K562 (cell line): Measurements from ENCODE around the gene LGSN. TPM values are rescaled to one million over a fixed set of nuclear protein-coding genes. Genes with fewer than 3 reads are reported as not detected.
A peak's percentile ranks its signal among the peaks of the same experiment; 100 is the strongest.

Experiments
- ATAC-seq: fragments of 200-7000 bp; cut with Tn5 transposase; 3 replicates; pipeline ENCODE4 v1.9.1; 2020; ENCODE audit warnings: moderate library complexity
- BruUV-seq: library from RNA; stranded (reverse); fragments of 400-500 nt; replicated peaks from 2 replicates; lab custom pipeline; 2021; lab: Mats Ljungman, UMichigan
- CTCF ChIA-PET: fragments of 300-600 bp; formaldehyde crosslinking; extraction: SDS; loops from one replicate; lab custom pipeline; 2021; ENCODE audit warnings: low intra/inter-chr PET ratio; lab: Yijun Ruan, JAX
- POLR2A ChIA-PET: fragments of 300-600, 350-650 bp; sonication (Branson Sonifier 250); formaldehyde crosslinking; extraction: SDS; loops from one replicate; lab custom pipeline; 2021; ENCODE audit warnings: antibody characterized with exemption, inconsistent platforms; lab: Yijun Ruan, JAX
- DNase-seq, 4 experiments: peaks; one replicate each; pipeline versions ENCODE4 v3.0.0 to v3.0.0-alpha.2; 2011 to 2018; ENCODE audit warnings: low spot score in 3 of 4, mixed read lengths in 3 of 4; ENCODE audit errors: extremely low read depth in 1 of 4
- FAIRE-seq: peaks from 2 replicates; lab custom pipeline; 2011; peaks lifted over from hg19 to GRCh38; lab: Jason Lieb, UNC
- H2AFZ ChIP-seq: 2 replicates; pipeline ENCODE4 v1.6.0; 2011; ENCODE audit warnings: low read depth, low read length, control low read depth, inconsistent platforms
- H3K27ac ChIP-seq: fragments of 200-600 bp; 3 replicates; pipeline ENCODE4 v1.8.0; 2011; ENCODE audit warnings: low read depth, mild to moderate bottlenecking, control low read depth, inconsistent platforms, low read length, moderate library complexity, mixed read lengths; ENCODE audit errors: extremely low read depth
- H3K27me3 ChIP-seq, 2 experiments: fragments of 300-600 bp in 1 of 2; 2 replicates in 1 of 2; 3 replicates in 1 of 2; pipeline versions ENCODE4 v1.6.0 to v1.8.0; 2011; ENCODE audit warnings: inconsistent platforms in 2 of 2, low read length in 2 of 2, mild to moderate bottlenecking in 1 of 2, mixed read lengths in 1 of 2, moderate library complexity in 1 of 2; ENCODE audit not compliant: control insufficient read depth in 2 of 2, insufficient read depth in 2 of 2
- H3K36me3 ChIP-seq: fragments of 300-600 bp; 3 replicates; pipeline ENCODE4 v1.8.0; 2011; ENCODE audit warnings: mild to moderate bottlenecking, low read length, inconsistent platforms; ENCODE audit not compliant: control insufficient read depth, insufficient read depth
- H3K4me1 ChIP-seq, 2 experiments: fragments of 200-600 bp in 1 of 2; replicated peaks in 1 of 2; 2 replicates in 1 of 2; 3 replicates in 1 of 2; pipeline versions ENCODE4 v1.5.1 to v1.8.0; 2011; ENCODE audit warnings: inconsistent platforms in 2 of 2, low read length in 2 of 2, mild to moderate bottlenecking in 1 of 2, mixed read lengths in 1 of 2, moderate library complexity in 1 of 2; ENCODE audit not compliant: control insufficient read depth in 2 of 2, insufficient read depth in 2 of 2
- H3K4me2 ChIP-seq: 2 replicates; pipeline ENCODE4 v1.6.1; 2011; ENCODE audit warnings: low read length, control low read depth, inconsistent platforms, mixed read lengths; ENCODE audit not compliant: insufficient read depth
- H3K4me3 ChIP-seq: fragments of 200-600 bp; sonication (generic), shearing (Covaris generic); 2 replicates; pipeline ENCODE4 v1.5.1; 2016; ENCODE audit warnings: control low read depth, inconsistent platforms
- H3K79me2 ChIP-seq: fragments of 200-600 bp; 3 replicates; pipeline ENCODE4 v1.8.0; 2011; ENCODE audit warnings: low read length, inconsistent platforms; ENCODE audit not compliant: control insufficient read depth, insufficient read depth
- H3K9ac ChIP-seq, 2 experiments: 2 replicates each; pipeline versions ENCODE4 v1.6.0 to v1.6.1; 2011; ENCODE audit warnings: low read depth in 2 of 2, low read length in 2 of 2, control low read depth in 1 of 2, inconsistent platforms in 1 of 2, mild to moderate bottlenecking in 1 of 2, mixed read lengths in 1 of 2; ENCODE audit not compliant: insufficient read depth in 1 of 2
- H3K9me1 ChIP-seq: one replicate; pipeline ENCODE4 v1.6.0; 2011; ENCODE audit warnings: inconsistent platforms, mild to moderate bottlenecking, low read length, moderate library complexity; ENCODE audit not compliant: control insufficient read depth, insufficient read depth
- H3K9me3 ChIP-seq: replicated peaks from 2 replicates; pipeline ENCODE4 v1.5.1; 2011; ENCODE audit warnings: low read depth, low read length, inconsistent platforms; ENCODE audit not compliant: control insufficient read depth, insufficient read depth
- H4K20me1 ChIP-seq: replicated peaks from 2 replicates; pipeline ENCODE4 v1.6.1; 2011; ENCODE audit warnings: low read length, inconsistent platforms, mixed read lengths; ENCODE audit not compliant: control insufficient read depth, insufficient read depth
- GABPA ChIP-seq: fragments of 200-800 bp; sonication (Bioruptor generic); conservative IDR thresholded peaks from 2 replicates; pipeline ENCODE4 v1.6.1; 2016; ENCODE audit warnings: low read depth, missing genetic modification characterization, missing compliant biosample characterization
- RAD21 ChIP-seq, 2 experiments: fragments of 250-450 bp in 1 of 2; fragments of 450-650 bp in 1 of 2; sonication (Bioruptor Pico) in 1 of 2; formaldehyde crosslinking in 1 of 2; IDR thresholded peaks in 1 of 2; conservative IDR thresholded peaks in 1 of 2; 2 replicates each; pipeline versions ENCODE4 v1.4.0 to v1.8.0; 2020 to 2022; ENCODE audit warnings: mild to moderate bottlenecking in 2 of 2, moderate library complexity in 1 of 2
- SNAPC5 ChIP-seq: fragments of 250-450 bp; sonication (Bioruptor Pico); IDR thresholded peaks from 2 replicates; pipeline ENCODE4 v1.8.0; 2021; ENCODE audit warnings: moderate library complexity, mild to moderate bottlenecking, inconsistent platforms
- TFE3 ChIP-seq: fragments of 450-650 bp; formaldehyde crosslinking; IDR thresholded peaks from 2 replicates; pipeline ENCODE4 v1.4.0; 2020; ENCODE audit warnings: mild to moderate bottlenecking, mixed read lengths
- WGBS: fragments of 100-300 bp; shearing (Covaris generic); methylation state at CpG from one replicate; pipeline ENCODE4 v1.1.6; 2016; ENCODE audit warnings: low coverage, mixed read lengths; ENCODE audit not compliant: insufficient coverage; ENCODE audit errors: missing lambda C conversion rate; 5-methylcytosine and 5-hydroxymethylcytosine counted together
- in situ Hi-C: fragments of 300-500 bp; cut with MboI; formaldehyde crosslinking; loops from 4 replicates; pipeline ENCODE4 v1.15.0; 2018; ENCODE audit warnings: inconsistent platforms, mixed read lengths
- intact Hi-C: fragments of 100-400 bp; cut with micrococcal nuclease; formaldehyde crosslinking; loops from 2 replicates; pipeline ENCODE4 v1.14.2; 2022
- polyA plus RNA-seq, 8 experiments: library from polyadenylated mRNA; depleted of rRNA in 4 of 8; stranded (reverse) in 5 of 8; unstranded in 3 of 8; fragments of >200 nt; fragmentation: Nextera tagmentation in 2 of 8; fragmentation: Illumina TruSeq in 1 of 8; extraction: Ambion mirVana in 2 of 8; extraction: Trizol in 1 of 8; gene quantifications; 2 replicates each; pipeline versions ENCODE4 v1.2.1 to v1.2.3, GENCODE V29; 2011 to 2014; ENCODE audit warnings: inconsistent platforms in 1 of 8, missing spikeins in 1 of 8
- total RNA-seq, 7 experiments: library from RNA; depleted of rRNA in 6 of 7; stranded (reverse); fragments of >200 nt in 6 of 7; fragmentation: Illumina TruSeq in 2 of 7; extraction: Trizol in 2 of 7; gene quantifications; 2 replicates each; pipeline versions ENCODE4 v1.2.1 to v1.2.3, GENCODE V29; 2011 to 2021; ENCODE audit warnings: low replicate concordance in 1 of 7
- TF ChIP-seq, protein P1 (sequence below): fragments of 450-650 bp; formaldehyde crosslinking; IDR thresholded peaks from 2 replicates; pipeline ENCODE4 v1.4.0; 2020; ENCODE audit warnings: mild to moderate bottlenecking, moderate library complexity
- TF ChIP-seq, protein P2 (sequence below), 2 experiments: fragments of 450-650 bp; IDR thresholded peaks; 2 replicates each; pipeline ENCODE4 v1.6.1; 2016

LGSN gene
- total and polyA plus RNA-seq, 9 of the 15 experiments (the other 6 are each of a cell fraction or from before 2014, with no cell fraction given) = 0.01 TPM; not detected in 8

- Histone ChIP-seq H3K4me1 (no peaks in the 10 kb centered on the region), H4K20me1 (no peaks in the 10 kb centered on the region), H3K27ac (no peak overlapping the region), H3K9me3 (no peaks in the 10 kb centered on the region), H3K9me1 (no peaks in the 10 kb centered on the region), H3K79me2 (no peaks in the 10 kb centered on the region), H3K4me3 (no peak overlapping the region), H3K27me3 (no peaks in the 10 kb centered on the region), H2AFZ (no peak overlapping the region), H3K4me2 (no peak overlapping the region), H3K36me3 (no peaks in the 10 kb centered on the region), H3K9ac (no peak overlapping the region)
- no TSS peak for BruUV-seq
- 2% methylated on average over 6 of the region's 7 CpGs for WGBS
- FAIRE-seq (no peak), ATAC-seq (no peak), DNase-seq (no peak)
- ChIA-PET POLR2A (interaction anchor here (1.2 kb wide), 1 partner anchor 31 kb away, joined by 3 read pairs; no protein-coding TSS in a partner anchor), CTCF (interaction anchor here (1.1 kb wide), 1 partner anchor 412 kb away, joined by 3 read pairs; no protein-coding TSS in a partner anchor)
- TF ChIP-seq, protein P1, sequence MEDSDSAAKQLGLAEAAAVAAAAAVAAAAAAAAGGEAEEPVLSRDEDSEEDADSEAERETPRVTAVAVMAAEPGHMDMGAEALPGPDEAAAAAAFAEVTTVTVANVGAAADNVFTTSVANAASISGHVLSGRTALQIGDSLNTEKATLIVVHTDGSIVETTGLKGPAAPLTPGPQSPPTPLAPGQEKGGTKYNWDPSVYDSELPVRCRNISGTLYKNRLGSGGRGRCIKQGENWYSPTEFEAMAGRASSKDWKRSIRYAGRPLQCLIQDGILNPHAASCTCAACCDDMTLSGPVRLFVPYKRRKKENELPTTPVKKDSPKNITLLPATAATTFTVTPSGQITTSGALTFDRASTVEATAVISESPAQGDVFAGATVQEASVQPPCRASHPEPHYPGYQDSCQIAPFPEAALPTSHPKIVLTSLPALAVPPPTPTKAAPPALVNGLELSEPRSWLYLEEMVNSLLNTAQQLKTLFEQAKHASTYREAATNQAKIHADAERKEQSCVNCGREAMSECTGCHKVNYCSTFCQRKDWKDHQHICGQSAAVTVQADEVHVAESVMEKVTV = 0 out of 2 replicates have a peak, but pooled peaks have one; percentile 12
- TF ChIP-seq, protein P2, sequence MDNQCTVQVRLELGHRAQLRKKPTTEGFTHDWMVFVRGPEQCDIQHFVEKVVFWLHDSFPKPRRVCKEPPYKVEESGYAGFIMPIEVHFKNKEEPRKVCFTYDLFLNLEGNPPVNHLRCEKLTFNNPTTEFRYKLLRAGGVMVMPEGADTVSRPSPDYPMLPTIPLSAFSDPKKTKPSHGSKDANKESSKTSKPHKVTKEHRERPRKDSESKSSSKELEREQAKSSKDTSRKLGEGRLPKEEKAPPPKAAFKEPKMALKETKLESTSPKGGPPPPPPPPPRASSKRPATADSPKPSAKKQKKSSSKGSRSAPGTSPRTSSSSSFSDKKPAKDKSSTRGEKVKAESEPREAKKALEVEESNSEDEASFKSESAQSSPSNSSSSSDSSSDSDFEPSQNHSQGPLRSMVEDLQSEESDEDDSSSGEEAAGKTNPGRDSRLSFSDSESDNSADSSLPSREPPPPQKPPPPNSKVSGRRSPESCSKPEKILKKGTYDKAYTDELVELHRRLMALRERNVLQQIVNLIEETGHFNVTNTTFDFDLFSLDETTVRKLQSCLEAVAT (IDR thresholded peaks at IDR 0.05) = no peak
- peak; percentile 49 for TF ChIP-seq TFE3 (CRISPR knock-in tag)
- TF ChIP-seq RAD21 (CRISPR knock-in tag; conservative IDR thresholded peaks at IDR 0.05 in 1 of 2, IDR thresholded peaks at IDR 0.05 in 1 of 2) = peak; percentile 39 to 44; a peak in 3 of 4 replicates
- TF ChIP-seq GABPA (tag) = 0 out of 2 replicates have a peak, but pooled peaks have one; percentile 24
- TF ChIP-seq SNAPC5 = no peak
- intact Hi-C loops = loop anchor here (2.0 to 10.0 kb wide), 2 partner anchors 412 to 452 kb away; no protein-coding TSS in a partner anchor
- in situ Hi-C loops = no loop called here
These were observed 32.9 kb upstream of the LGSN start for GRCh38 chr6:63352544-63353285.
